Panc1 (cell line): ENCODE results near the gene INPP5K. TPM values are rescaled to one million over a fixed set of nuclear protein-coding genes. Genes with fewer than 3 reads are reported as not detected.

Experiments
- ATAC-seq: fragments of 200-7000 bp; cut with Tn5 transposase; 2 replicates; pipeline ENCODE4 v1.9.1; 2020; ENCODE audit warnings: mild to moderate bottlenecking, moderate library complexity
- BruUV-seq: library from RNA; stranded (reverse); fragments of 400-500 nt; replicated peaks from 2 replicates; lab custom pipeline; 2021; lab: Mats Ljungman, UMichigan
- CTCF ChIA-PET: fragments of 300-600 bp; sonication (Branson Sonifier 250); formaldehyde crosslinking; loops from one replicate; lab custom pipeline; 2022; ENCODE audit warnings: antibody characterized with exemption; lab: Charles Lee
- POLR2A ChIA-PET: fragments of 300-600 bp; sonication (Branson Sonifier 250); formaldehyde crosslinking; loops from one replicate; lab custom pipeline; 2022; ENCODE audit warnings: antibody characterized with exemption; lab: Charles Lee
- DNase-seq: peaks from one replicate; pipeline ENCODE4 v3.0.0-alpha.2; 2010; ENCODE audit warnings: low read depth, low spot score
- H3K27ac ChIP-seq: 2 replicates; pipeline ENCODE4 v1.5.1; 2011; ENCODE audit warnings: mild to moderate bottlenecking, low read length, inconsistent platforms
- H3K27me3 ChIP-seq: fragments of 200-500 bp; sonication (Bioruptor generic); 2 replicates; pipeline ENCODE4 v1.6.0; 2014; ENCODE audit warnings: low read length, inconsistent platforms; ENCODE audit not compliant: control insufficient read depth, insufficient read depth
- H3K36me3 ChIP-seq: fragments of 200-500 bp; sonication (Bioruptor generic); 2 replicates; pipeline ENCODE4 v1.5.1; 2014; ENCODE audit warnings: inconsistent platforms, mild to moderate bottlenecking, low read length, moderate library complexity; ENCODE audit not compliant: control insufficient read depth, insufficient read depth
- H3K4me1 ChIP-seq: 2 replicates; pipeline ENCODE4 v1.5.1; 2011; ENCODE audit warnings: inconsistent platforms, mild to moderate bottlenecking, low read length, moderate library complexity; ENCODE audit not compliant: control insufficient read depth, insufficient read depth
- H3K4me3 ChIP-seq, 2 experiments: 2 replicates each; pipeline ENCODE4 v1.5.1; 2011 to 2012; ENCODE audit warnings: low read depth in 2 of 2, low read length in 2 of 2, mild to moderate bottlenecking in 2 of 2, inconsistent platforms in 1 of 2, moderate library complexity in 1 of 2
- H3K9me3 ChIP-seq: fragments of 200-500 bp; sonication (Bioruptor generic); 2 replicates; pipeline ENCODE4 v1.5.1; 2014; ENCODE audit warnings: low read depth, mild to moderate bottlenecking, inconsistent platforms, low read length, moderate library complexity; ENCODE audit not compliant: control insufficient read depth, insufficient read depth
- CTCF ChIP-seq: fragments of 450-650 bp; IDR thresholded peaks from 2 replicates; pipeline ENCODE4 v1.5.1; 2017; ENCODE audit warnings: mild to moderate bottlenecking
- POLR2AphosphoS5 ChIP-seq: IDR thresholded peaks from 2 replicates; pipeline ENCODE4 v1.6.1; 2012; ENCODE audit warnings: mild to moderate bottlenecking, low read depth, low read length, moderate library complexity
- REST ChIP-seq, 2 experiments: IDR thresholded peaks; 2 replicates each; pipeline ENCODE4 v1.6.1; 2011 to 2012; ENCODE audit warnings: low read depth in 2 of 2, control low read depth in 1 of 2, low read length in 1 of 2, mild to moderate bottlenecking in 1 of 2, moderate library complexity in 1 of 2; ENCODE audit not compliant: insufficient read depth in 1 of 2
- SIN3A ChIP-seq: IDR thresholded peaks from 2 replicates; pipeline ENCODE4 v1.6.1; 2012; ENCODE audit warnings: low read depth, mild to moderate bottlenecking, low read length, moderate library complexity, borderline replicate concordance; ENCODE audit not compliant: insufficient read depth
- TCF7L2 ChIP-seq: IDR thresholded peaks from 2 replicates; pipeline ENCODE4 v1.6.1; 2011; ENCODE audit warnings: mild to moderate bottlenecking, low read depth, low read length, inconsistent platforms
- in situ Hi-C: cut with HindIII; loops from 2 replicates; pipeline ENCODE4 v1.10.0; 2016; ENCODE audit warnings: low sequenced_read_pairs, low pct_unique_long_range_greater_than_20kb
- intact Hi-C: fragments of 100-400 bp; cut with micrococcal nuclease; formaldehyde crosslinking; loops from one replicate; pipeline ENCODE4 v1.10.0; 2022; ENCODE audit not compliant: unreplicated experiment
- total RNA-seq: library from RNA; stranded (reverse); gene quantifications from one replicate; pipeline ENCODE4 v1.2.1, GENCODE V29; 2021; ENCODE audit not compliant: unreplicated experiment

INPP5K gene
- total RNA-seq, 1 experiment from 2014 or later = 21.3 TPM

GRCh38 chr17:1539811-1540210 lies 23.4 kb upstream of the INPP5K start:
- TF ChIP-seq CTCF (no peak), POLR2AphosphoS5 (no peak), REST (IDR thresholded peaks at IDR 0.05; ENCODE audit: insufficient read depth in 1 of 2, low read depth in 2 of 2, low read length in 1 of 2) (no peak), TCF7L2 (no peak), SIN3A (no peak)
- no peaks in the 10 kb centered on the region for H3K27me3 ChIP-seq
- BruUV-seq = no TSS peak
- no peak for DNase-seq
- ATAC-seq = no peak
- ChIA-PET POLR2A (no interaction called here), CTCF (no interaction called here)
- intact Hi-C loops = no loop called here
- no peak overlapping the region for H3K4me3 ChIP-seq
- no peaks in the 10 kb centered on the region for H3K9me3 ChIP-seq
- no peak overlapping the region for H3K27ac ChIP-seq
- in situ Hi-C loops = no loop called here
- H3K36me3 ChIP-seq = no peaks in the 10 kb centered on the region; the same call in none of the 2 replicates
- H3K4me1 ChIP-seq = no peaks in the 10 kb centered on the region

- ATAC-seq (no peak), DNase-seq (no peak)
- peaks cover 3% of the 10 kb centered on the region for H3K36me3 ChIP-seq
- in situ Hi-C loops = no loop called here
- intact Hi-C loops = no loop called here
- no TSS peak for BruUV-seq
- ChIA-PET CTCF (no interaction called here), POLR2A (no interaction called here)
- TF ChIP-seq CTCF (no peak), REST (IDR thresholded peaks at IDR 0.05; ENCODE audit: insufficient read depth in 1 of 2, low read depth in 2 of 2, low read length in 1 of 2) (no peak), TCF7L2 (no peak), SIN3A (no peak), POLR2AphosphoS5 (no peak)
- no peaks in the 10 kb centered on the region for H3K27me3 ChIP-seq
- no peaks in the 10 kb centered on the region for H3K9me3 ChIP-seq
- H3K27ac ChIP-seq = no peak overlapping the region
- no peak overlapping the region for H3K4me3 ChIP-seq
- no peaks in the 10 kb centered on the region for H3K4me1 ChIP-seq
Observed at GRCh38 chr17:1535737-1536136, 19.3 kb upstream of the INPP5K start.
